ENCODE results near the gene UNC119B.
"Not testable (repeated sequence)": the region's sequence is repeated elsewhere in the genome, so short reads cannot be mapped to it uniquely, and the experiment has no call there.

DNA sequence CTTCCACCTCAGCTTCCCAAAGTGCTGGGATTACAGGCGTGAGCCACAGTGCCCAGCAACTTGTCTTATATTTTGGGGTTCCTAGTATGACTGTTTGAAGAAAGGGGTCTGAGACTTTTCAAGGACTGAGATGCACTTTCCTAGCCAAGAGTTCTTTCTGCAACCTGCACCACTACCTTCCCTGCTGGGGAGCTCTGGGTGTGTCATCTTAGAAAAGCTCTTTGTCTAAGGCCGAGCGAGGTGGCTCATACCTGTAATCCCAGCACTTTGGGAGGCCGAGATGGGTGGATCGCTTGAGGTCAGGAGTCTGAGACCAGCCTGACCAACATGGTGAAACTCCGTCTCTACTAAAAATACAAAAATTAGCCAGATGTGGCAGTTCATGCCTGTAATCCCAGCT, 40.0 kb upstream of the UNC119B start:
- TF ChIP-seq CTCF (tag by site-specific recombination; IDR thresholded peaks at IDR 0.05); ZNF530 (tag by site-specific recombination; IDR thresholded peaks at IDR 0.05; ENCODE audit: low read depth); YY2 (tag by site-specific recombination; IDR thresholded peaks at IDR 0.05); ZNF776 (tag by site-specific recombination; IDR thresholded peaks at IDR 0.05; ENCODE audit: borderline replicate concordance); SP7 (tag by site-specific recombination; IDR thresholded peaks at IDR 0.05): not testable (repeated sequence)
- TF ChIP-seq, protein P1, sequence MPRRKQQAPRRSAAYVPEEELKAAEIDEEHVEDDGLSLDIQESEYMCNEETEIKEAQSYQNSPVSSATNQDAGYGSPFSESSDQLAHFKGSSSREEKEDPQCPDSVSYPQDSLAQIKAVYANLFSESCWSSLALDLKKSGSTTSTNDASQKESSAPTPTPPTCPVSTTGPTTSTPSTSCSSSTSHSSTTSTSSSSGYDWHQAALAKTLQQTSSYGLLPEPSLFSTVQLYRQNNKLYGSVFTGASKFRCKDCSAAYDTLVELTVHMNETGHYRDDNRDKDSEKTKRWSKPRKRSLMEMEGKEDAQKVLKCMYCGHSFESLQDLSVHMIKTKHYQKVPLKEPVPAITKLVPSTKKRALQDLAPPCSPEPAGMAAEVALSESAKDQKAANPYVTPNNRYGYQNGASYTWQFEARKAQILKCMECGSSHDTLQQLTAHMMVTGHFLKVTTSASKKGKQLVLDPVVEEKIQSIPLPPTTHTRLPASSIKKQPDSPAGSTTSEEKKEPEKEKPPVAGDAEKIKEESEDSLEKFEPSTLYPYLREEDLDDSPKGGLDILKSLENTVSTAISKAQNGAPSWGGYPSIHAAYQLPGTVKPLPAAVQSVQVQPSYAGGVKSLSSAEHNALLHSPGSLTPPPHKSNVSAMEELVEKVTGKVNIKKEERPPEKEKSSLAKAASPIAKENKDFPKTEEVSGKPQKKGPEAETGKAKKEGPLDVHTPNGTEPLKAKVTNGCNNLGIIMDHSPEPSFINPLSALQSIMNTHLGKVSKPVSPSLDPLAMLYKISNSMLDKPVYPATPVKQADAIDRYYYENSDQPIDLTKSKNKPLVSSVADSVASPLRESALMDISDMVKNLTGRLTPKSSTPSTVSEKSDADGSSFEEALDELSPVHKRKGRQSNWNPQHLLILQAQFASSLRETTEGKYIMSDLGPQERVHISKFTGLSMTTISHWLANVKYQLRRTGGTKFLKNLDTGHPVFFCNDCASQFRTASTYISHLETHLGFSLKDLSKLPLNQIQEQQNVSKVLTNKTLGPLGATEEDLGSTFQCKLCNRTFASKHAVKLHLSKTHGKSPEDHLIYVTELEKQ (tag by site-specific recombination; IDR thresholded peaks at IDR 0.05; ENCODE audit: borderline replicate concordance), result not testable (repeated sequence)
- TF ChIP-seq, protein P2, sequence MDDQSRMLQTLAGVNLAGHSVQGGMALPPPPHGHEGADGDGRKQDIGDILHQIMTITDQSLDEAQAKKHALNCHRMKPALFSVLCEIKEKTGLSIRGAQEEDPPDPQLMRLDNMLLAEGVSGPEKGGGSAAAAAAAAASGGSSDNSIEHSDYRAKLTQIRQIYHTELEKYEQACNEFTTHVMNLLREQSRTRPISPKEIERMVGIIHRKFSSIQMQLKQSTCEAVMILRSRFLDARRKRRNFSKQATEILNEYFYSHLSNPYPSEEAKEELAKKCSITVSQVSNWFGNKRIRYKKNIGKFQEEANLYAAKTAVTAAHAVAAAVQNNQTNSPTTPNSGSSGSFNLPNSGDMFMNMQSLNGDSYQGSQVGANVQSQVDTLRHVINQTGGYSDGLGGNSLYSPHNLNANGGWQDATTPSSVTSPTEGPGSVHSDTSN (CRISPR knock-in tag; IDR thresholded peaks at IDR 0.05), result not testable (repeated sequence)

Measured in HEK293 (cell line).